Activated T-helper 2 cell treated with anti-CD3 and anti-CD28 coated beads, Interferon-gamma antibody, Interleukin-2, Interleukin-4, amounts not matched to agents 10 μg/mL and 5 μg/mL and 100 μg/mL, durations not matched to agents 14 hours and 24 hours and 36 hours (primary cell): ENCODE results near the gene SH3GL2. TPM values are rescaled to one million over a fixed set of nuclear protein-coding genes. Genes with fewer than 3 reads are reported as not detected.

Experiments used
- DNase-seq: peaks from one replicate; pipeline ENCODE4 v3.0.0; 2021; ENCODE audit warnings: low spot score
- H3K27ac Mint-ChIP-seq: one replicate; pipeline ENCODE4 v1.8.0; 2021; ENCODE audit warnings: mixed read lengths
- H3K27me3 Mint-ChIP-seq: one replicate; pipeline ENCODE4 v1.8.0; 2021; ENCODE audit warnings: low read depth, mixed read lengths
- H3K36me3 Mint-ChIP-seq: one replicate; pipeline ENCODE4 v1.8.0; 2021; ENCODE audit warnings: low read depth, mixed read lengths
- H3K4me1 Mint-ChIP-seq: one replicate; pipeline ENCODE4 v1.8.0; 2021; ENCODE audit warnings: low read depth, mixed read lengths
- H3K4me3 Mint-ChIP-seq: one replicate; pipeline ENCODE4 v1.8.0; 2021; ENCODE audit warnings: low read depth, mild to moderate bottlenecking, moderate library complexity, mixed read lengths
- H3K9me3 Mint-ChIP-seq: one replicate; pipeline ENCODE4 v1.8.0; 2021; ENCODE audit warnings: mixed read lengths
- intact Hi-C: fragments of 100-400 bp; cut with micrococcal nuclease; formaldehyde crosslinking; loops from one replicate; pipeline ENCODE4 v1.15.1; 2023
- total RNA-seq: library from RNA; stranded (reverse); gene quantifications from 2 replicates; pipeline ENCODE4 v1.2.3, GENCODE V29; 2022

SH3GL2 gene
- total RNA-seq, 1 donor from 2014 or later, result not detected

GRCh38 chr9:17816431-17817027, 237.7 kb downstream of the SH3GL2 start:
- Mint-ChIP-seq H3K4me3 (no peak overlapping the region), H3K4me1 (peaks cover 4% of the 10 kb centered on the region), H3K27ac (no peak overlapping the region), H3K36me3 (no peaks in the 10 kb centered on the region), H3K27me3 (no peaks in the 10 kb centered on the region), H3K9me3 (peaks cover 4% of the 10 kb centered on the region)
- intact Hi-C loops, result loop anchor here (10.0 kb wide), 1 partner anchor 1208 kb away; no protein-coding TSS in a partner anchor
- DNase-seq, result no peak

GRCh38 chr9:17824191-17824590, 245.3 kb downstream of the SH3GL2 start:
- peaks cover 4% of the 10 kb centered on the region for H3K4me1 Mint-ChIP-seq
- intact Hi-C loops, result no loop called here
- H3K9me3 Mint-ChIP-seq, result peaks cover 4% of the 10 kb centered on the region
- DNase-seq, result no peak
- H3K4me3 Mint-ChIP-seq, result no peak overlapping the region
- H3K27ac Mint-ChIP-seq, result no peak overlapping the region
- H3K27me3 Mint-ChIP-seq, result no peaks in the 10 kb centered on the region
- H3K36me3 Mint-ChIP-seq, result no peaks in the 10 kb centered on the region

DNA sequence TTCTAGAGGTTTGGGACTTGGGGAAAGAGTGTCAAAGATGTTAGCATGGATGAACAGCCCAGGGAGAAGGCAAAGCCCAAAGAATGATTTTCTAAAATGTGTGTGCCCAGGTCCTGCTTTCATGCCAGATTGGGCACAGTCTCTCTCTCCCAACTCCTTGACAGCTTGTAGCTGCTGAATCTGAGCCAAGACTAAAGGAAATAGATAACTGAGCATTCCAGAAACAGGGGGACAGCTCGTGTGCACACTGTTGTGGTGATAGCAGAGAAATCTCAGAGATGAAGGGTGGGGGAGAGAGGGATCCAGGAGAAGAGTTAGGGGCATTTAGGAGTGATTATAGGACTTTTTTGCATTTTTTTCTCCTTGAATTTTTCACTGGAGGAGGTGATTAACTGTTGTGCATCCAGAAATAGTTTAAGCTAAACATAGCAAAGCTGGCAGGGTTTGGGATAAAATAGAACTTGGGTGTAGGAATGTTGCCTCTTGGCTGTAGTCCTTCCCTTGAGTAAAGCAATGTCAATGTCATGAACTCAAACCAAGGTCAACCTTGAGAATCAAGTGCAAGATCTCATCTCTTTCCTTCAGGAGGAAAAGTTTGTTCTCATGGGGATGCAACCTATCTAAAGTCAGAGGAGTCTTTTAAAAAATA, 245.9 kb downstream of the SH3GL2 start:
- Mint-ChIP-seq H3K36me3 (no peaks in the 10 kb centered on the region), H3K27me3 (no peaks in the 10 kb centered on the region), H3K9me3 (peaks cover 4% of the 10 kb centered on the region), H3K4me1 (peaks cover 4% of the 10 kb centered on the region), H3K27ac (no peak overlapping the region), H3K4me3 (no peak overlapping the region)
- intact Hi-C loops, result no loop called here
- no peak for DNase-seq

- Mint-ChIP-seq H3K4me1 (peaks cover 2% of the 10 kb centered on the region), H3K27ac (no peak overlapping the region), H3K9me3 (peaks cover 3% of the 10 kb centered on the region), H3K27me3 (no peaks in the 10 kb centered on the region), H3K36me3 (no peaks in the 10 kb centered on the region), H3K4me3 (no peak overlapping the region)
- intact Hi-C loops, result no loop called here
- no peak for DNase-seq
Measured at GRCh38 chr9:17825265-17825659, 246.4 kb downstream of the SH3GL2 start.

DNA sequence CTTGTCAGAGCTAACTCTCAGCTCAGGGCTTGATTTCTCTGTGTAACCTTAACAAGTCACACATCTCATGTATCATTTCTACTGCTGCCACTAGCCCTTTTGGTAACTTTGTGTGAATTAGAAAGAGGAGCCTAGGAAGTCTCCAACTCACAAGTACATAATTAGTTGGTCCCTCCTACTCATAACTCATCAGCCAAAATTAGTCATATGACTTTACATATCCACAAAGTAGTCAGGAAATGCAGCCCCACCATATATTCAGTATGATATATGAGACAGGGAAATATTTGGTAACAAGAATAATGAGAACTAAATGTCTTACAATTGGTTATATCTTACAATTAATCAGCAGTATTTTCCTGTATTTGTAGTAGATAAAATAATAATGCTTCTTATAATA, 250.2 kb downstream of the SH3GL2 start:
- DNase-seq, result no peak
- no peaks in the 10 kb centered on the region for H3K9me3 Mint-ChIP-seq
- intact Hi-C loops, result no loop called here
- H3K4me3 Mint-ChIP-seq, result no peak overlapping the region
- no peak overlapping the region for H3K27ac Mint-ChIP-seq
- no peaks in the 10 kb centered on the region for H3K27me3 Mint-ChIP-seq
- H3K4me1 Mint-ChIP-seq, result no peaks in the 10 kb centered on the region
- no peaks in the 10 kb centered on the region for H3K36me3 Mint-ChIP-seq

- Mint-ChIP-seq H3K36me3 (no peaks in the 10 kb centered on the region), H3K4me1 (no peaks in the 10 kb centered on the region), H3K9me3 (no peaks in the 10 kb centered on the region), H3K27me3 (no peaks in the 10 kb centered on the region), H3K4me3 (no peak overlapping the region), H3K27ac (no peak overlapping the region)
- no peak for DNase-seq
- intact Hi-C loops, result no loop called here
Measured at GRCh38 chr9:17829812-17830385, 251.0 kb downstream of the SH3GL2 start.

DNA sequence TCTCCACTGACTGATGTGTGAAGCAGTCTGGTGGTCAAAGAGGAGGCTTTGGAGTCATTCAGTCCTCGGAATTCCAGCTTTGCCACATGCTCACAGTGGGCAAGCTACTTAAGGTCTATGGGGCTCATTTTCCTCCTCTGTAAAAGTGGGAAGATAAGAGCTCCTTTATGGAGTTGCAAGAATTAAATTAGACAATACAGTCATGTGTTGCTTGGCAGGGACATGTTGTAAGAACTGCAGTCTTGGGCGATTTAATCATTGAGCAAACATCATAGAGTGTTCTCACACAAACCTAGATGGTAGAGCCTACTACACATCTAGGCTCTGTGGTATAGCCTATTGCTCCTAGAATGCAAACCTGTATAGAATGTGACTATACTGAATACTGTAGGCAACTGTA, 253.9 kb downstream of the SH3GL2 start:
- H3K4me1 Mint-ChIP-seq, result no peaks in the 10 kb centered on the region
- intact Hi-C loops, result no loop called here
- no peak overlapping the region for H3K27ac Mint-ChIP-seq
- no peaks in the 10 kb centered on the region for H3K36me3 Mint-ChIP-seq
- no peaks in the 10 kb centered on the region for H3K9me3 Mint-ChIP-seq
- H3K4me3 Mint-ChIP-seq, result no peak overlapping the region
- DNase-seq, result no peak
- H3K27me3 Mint-ChIP-seq, result no peaks in the 10 kb centered on the region

- no peaks in the 10 kb centered on the region for H3K9me3 Mint-ChIP-seq
- no peak for DNase-seq
- H3K27me3 Mint-ChIP-seq, result no peaks in the 10 kb centered on the region
- H3K27ac Mint-ChIP-seq, result no peak overlapping the region
- H3K4me3 Mint-ChIP-seq, result no peak overlapping the region
- intact Hi-C loops, result no loop called here
- no peaks in the 10 kb centered on the region for H3K4me1 Mint-ChIP-seq
- no peaks in the 10 kb centered on the region for H3K36me3 Mint-ChIP-seq
Measured at GRCh38 chr9:17833846-17834245, 255.0 kb downstream of the SH3GL2 start.

- H3K27ac Mint-ChIP-seq, result no peak overlapping the region
- intact Hi-C loops, result no loop called here
- no peak overlapping the region for H3K4me3 Mint-ChIP-seq
- DNase-seq, result no peak
- H3K4me1 Mint-ChIP-seq, result no peaks in the 10 kb centered on the region
- no peaks in the 10 kb centered on the region for H3K9me3 Mint-ChIP-seq
- no peaks in the 10 kb centered on the region for H3K36me3 Mint-ChIP-seq
- no peaks in the 10 kb centered on the region for H3K27me3 Mint-ChIP-seq
Measured at GRCh38 chr9:17837965-17838364, 259.1 kb downstream of the SH3GL2 start.

DNA sequence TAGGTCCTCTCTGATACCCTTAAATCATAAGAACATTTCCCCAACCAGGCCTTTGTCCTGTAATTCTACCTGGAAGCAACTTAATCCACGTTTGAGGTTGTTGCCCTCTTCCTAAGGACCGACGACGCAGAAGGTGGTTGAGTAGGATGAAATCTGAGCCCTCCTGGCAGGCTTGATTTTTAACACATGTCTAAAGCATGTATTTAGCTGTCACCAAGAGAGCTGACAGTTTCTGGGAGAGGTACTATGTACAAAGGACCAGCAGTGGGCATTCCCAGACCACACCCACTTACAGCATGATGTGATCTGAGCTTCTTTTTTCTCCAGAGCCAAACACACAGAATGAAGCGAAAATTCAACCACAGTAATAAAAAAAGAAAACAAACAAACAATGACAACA, 260.9 kb downstream of the SH3GL2 start:
- Mint-ChIP-seq H3K4me1 (no peaks in the 10 kb centered on the region), H3K27me3 (no peaks in the 10 kb centered on the region), H3K36me3 (no peaks in the 10 kb centered on the region), H3K9me3 (peaks cover 4% of the 10 kb centered on the region), H3K27ac (no peak overlapping the region), H3K4me3 (no peak overlapping the region)
- no peak for DNase-seq
- intact Hi-C loops, result no loop called here

- H3K4me3 Mint-ChIP-seq, result no peak overlapping the region
Measured at GRCh38 chr9:17843236-17843635, 264.4 kb downstream of the SH3GL2 start.

More at GRCh38 chr9:17843236-17843635, 264.4 kb downstream of the SH3GL2 start:
- Mint-ChIP-seq H3K27me3 (no peaks in the 10 kb centered on the region), H3K4me1 (no peaks in the 10 kb centered on the region), H3K9me3 (peaks cover 4% of the 10 kb centered on the region), H3K27ac (no peak overlapping the region), H3K36me3 (no peaks in the 10 kb centered on the region)
- intact Hi-C loops, result no loop called here
- DNase-seq, result no peak
